Melanocyte of skin (primary cell): ENCODE measurements around the gene AZI2. TPM values are rescaled to one million over a fixed set of nuclear protein-coding genes. Genes with fewer than 3 reads are reported as not detected.

ENCODE experiments used
- total RNA-seq, 2 donors: library from RNA; depleted of rRNA; stranded (reverse); fragments of >200 nt; gene quantifications; 2 replicates each; pipeline ENCODE4 v1.2.3, GENCODE V29; 2012

Gene AZI2, protein sequence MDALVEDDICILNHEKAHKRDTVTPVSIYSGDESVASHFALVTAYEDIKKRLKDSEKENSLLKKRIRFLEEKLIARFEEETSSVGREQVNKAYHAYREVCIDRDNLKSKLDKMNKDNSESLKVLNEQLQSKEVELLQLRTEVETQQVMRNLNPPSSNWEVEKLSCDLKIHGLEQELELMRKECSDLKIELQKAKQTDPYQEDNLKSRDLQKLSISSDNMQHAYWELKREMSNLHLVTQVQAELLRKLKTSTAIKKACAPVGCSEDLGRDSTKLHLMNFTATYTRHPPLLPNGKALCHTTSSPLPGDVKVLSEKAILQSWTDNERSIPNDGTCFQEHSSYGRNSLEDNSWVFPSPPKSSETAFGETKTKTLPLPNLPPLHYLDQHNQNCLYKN
- total RNA-seq = 100 to 1,000 TPM in 1 of 2 donors, 10 to 100 TPM in 1; 55.9 to 105 TPM

DNA sequence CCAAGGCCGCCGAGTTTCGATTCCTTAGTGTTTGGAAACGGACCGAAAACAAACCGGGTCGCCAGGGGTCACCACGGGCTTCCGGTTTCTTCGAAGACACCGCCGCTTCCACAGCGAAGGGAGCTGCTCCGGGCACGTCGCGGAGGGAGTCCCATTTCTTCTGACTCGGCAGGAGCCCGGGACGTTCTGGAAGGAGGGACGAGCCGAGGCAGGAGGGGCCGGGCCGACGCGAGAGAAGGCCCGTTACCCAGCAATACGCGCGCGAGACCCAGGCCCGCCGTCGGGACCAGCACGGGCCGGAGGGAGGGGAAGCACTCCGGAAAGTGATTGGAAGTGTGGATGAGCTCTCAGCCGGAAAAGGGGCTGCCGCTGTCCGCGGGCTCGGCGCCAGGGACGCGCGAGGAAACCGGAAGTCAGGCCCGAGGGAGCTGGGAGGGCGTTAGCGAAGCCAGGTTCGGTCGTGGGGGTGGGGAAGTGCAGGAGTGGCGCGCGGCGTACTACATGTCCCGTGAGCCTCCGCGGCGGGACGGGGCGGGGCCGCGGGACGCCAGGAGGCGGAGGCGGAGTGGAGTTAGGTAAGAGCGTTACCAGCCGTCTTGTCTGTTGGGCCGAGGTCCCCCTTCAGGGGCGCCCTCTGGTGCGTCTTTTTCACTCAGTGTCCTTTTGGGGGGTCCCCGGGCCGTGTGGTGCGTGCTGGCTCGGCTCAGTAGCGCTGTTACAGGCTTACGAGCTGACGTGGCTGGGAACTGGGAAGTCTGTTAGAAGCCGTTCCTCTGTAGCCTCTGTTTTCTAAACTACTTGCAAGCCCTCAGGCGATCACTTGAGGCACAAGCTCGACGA, at the start of gene AZI2, which contains the start of gene ZCWPW2:
TSS of gene AZI2 (minus strand) at position 196 of the 840 bp plus-strand sequence. CDS start 8,207 bp downstream, outside the sequence.
TSS of gene ZCWPW2 (plus strand) at position 93 of the 840 bp plus-strand sequence. CDS start 64,348 bp downstream, outside the sequence.

Other genes with a start within 250 kb of the AZI2 start
- 1 to 10 TPM; 6.2 to 7.3 TPM for gene CMC1, start 107.2 kb downstream of the AZI2 start, total RNA-seq
- gene ZCWPW2, start 103 bp downstream of the AZI2 start, total RNA-seq = under 1 TPM; 0.33 to 0.69 TPM